ENCODE measurements around the gene PCBP2.
"Not testable (repeated sequence)": the region's sequence is repeated elsewhere in the genome, so short reads cannot be mapped to it uniquely, and the experiment has no call there.

The PCBP2 gene

DNA sequence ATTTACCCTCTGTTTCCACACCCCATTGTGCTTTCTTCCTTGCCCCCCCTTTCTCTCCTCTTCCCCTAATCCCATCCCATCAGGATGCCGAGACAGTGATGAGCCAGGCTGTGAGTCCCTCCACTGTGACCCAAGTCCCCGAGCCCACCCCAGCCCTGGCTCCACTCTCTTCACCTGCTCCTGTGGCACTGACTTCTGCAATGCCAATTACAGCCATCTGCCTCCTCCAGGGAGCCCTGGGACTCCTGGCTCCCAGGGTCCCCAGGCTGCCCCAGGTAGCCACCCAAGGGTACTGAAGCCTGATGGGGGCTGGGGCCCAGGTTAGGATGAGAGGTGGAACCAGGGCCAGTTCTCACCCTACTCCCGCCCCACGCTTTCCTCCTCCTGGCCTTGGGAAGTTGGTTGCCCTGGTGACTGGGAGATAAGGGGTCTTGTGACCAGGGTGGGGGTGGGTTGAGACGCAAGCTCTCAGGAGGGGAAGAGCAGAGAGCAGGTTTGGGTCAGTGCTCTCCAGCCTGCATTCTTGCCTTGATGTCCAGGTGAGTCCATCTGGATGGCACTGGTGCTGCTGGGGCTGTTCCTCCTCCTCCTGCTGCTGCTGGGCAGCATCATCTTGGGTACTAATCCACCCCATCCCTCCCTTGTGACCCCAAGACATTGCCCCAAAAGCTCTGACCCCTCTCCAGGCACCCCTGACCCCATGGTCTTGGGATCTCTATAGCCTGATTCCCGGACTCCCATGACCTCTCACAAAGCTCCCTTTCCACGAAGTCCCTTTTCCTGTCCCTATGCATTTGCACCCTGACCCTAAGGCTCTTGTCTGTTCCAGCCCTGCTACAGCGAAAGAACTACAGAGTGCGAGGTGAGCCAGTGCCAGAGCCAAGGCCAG lies 27.0 kb upstream of the PCBP2 start:
- DNase-seq (no peak), ATAC-seq (replicated peaks) (no peak)
- no peaks in the 10 kb centered on the region for H3K9me3 Mint-ChIP-seq
- H3K36me3 Mint-ChIP-seq (ENCODE audit: insufficient read depth) = no peaks in the 10 kb centered on the region
- H3K27me3 Mint-ChIP-seq = no peaks in the 10 kb centered on the region
- H3K4me1 Mint-ChIP-seq (ENCODE audit: low read depth in 2 of 2) = peaks cover 2 to 6% of the 10 kb centered on the region in 2 donors
- no peak overlapping the region for H3K27ac Mint-ChIP-seq
- no peak overlapping the region for H3K4me3 Mint-ChIP-seq

- Mint-ChIP-seq H3K4me1 (ENCODE audit: low read depth in 2 of 2) (peaks cover 2 to 6% of the 10 kb centered on the region in 2 donors), H3K9me3 (no peaks in the 10 kb centered on the region), H3K27ac (no peak overlapping the region), H3K36me3 (ENCODE audit: insufficient read depth) (no peaks in the 10 kb centered on the region), H3K4me3 (no peak overlapping the region), H3K27me3 (no peaks in the 10 kb centered on the region)
- ATAC-seq (replicated peaks) (no peak), DNase-seq (no peak)
Measured at GRCh38 chr12:53425515-53426150, 26.3 kb upstream of the PCBP2 start.

DNA sequence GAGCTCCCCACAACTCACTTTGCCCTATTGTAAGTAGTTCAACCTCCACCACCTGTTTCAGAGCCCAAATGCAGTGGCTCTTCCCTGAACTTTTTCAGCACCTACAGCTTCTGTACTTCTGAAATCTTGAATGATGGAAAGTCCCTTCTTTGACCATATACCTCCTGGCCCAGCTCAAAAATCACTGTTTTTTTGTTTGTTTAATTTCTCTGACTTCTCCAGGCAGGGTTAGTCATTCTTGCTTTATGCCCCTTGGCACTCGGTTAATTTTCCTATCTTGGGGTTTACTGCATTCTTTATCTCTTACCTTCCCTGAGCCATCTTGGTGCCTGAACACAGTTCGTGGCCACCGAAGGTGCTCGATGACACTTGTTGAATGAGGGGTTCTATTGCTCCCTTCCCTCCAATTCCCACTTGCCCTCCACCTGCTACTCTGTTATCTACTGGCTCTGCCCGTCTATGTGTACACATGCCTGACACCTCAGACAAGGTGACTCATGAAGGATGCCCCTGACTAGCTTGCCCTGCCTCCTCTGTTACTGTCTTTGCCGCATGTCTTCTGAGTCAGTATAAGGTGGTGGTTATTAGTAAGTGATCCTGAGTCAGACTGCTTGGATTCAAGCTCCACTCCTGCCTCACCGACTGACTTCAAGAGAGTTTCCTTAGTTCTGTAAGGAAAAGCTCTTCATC lies 23.9 kb upstream of the PCBP2 start:
- H3K27ac Mint-ChIP-seq = no peak overlapping the region
- DNase-seq (no peak), ATAC-seq (replicated peaks) (no peak)
- no peaks in the 10 kb centered on the region for H3K9me3 Mint-ChIP-seq
- H3K4me1 Mint-ChIP-seq (ENCODE audit: low read depth in 2 of 2) = no peaks in the 10 kb centered on the region
- peaks cover 3% of the 10 kb centered on the region for H3K36me3 Mint-ChIP-seq (ENCODE audit: insufficient read depth)
- no peak overlapping the region for H3K4me3 Mint-ChIP-seq
- H3K27me3 Mint-ChIP-seq = no peaks in the 10 kb centered on the region

DNA sequence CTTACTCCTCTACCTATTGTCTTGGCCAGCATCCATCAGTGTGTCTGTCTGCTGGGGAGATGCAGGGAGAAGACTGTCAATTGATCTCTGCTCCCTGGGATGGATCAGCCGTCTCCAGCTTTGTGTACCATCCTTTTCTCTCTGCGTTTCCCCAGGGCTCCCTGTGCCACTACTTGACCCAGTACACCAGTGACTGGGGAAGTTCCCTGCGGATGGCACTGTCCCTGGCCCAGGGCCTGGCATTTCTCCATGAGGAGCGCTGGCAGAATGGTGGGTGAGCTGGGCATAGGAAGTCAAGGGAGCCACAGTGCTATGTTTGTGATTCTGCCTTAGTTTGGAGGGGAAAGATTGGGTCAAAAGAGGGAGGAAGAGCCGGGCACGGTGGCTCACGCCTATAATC lies 23.2 kb upstream of the PCBP2 start:
- Mint-ChIP-seq H3K27ac (no peak overlapping the region), H3K36me3 (ENCODE audit: insufficient read depth) (peaks cover 3% of the 10 kb centered on the region), H3K9me3 (no peaks in the 10 kb centered on the region), H3K27me3 (no peaks in the 10 kb centered on the region), H3K4me1 (ENCODE audit: low read depth in 2 of 2) (no peaks in the 10 kb centered on the region), H3K4me3 (no peak overlapping the region)
- DNase-seq (no peak), ATAC-seq (replicated peaks) (no peak)

GRCh38 chr12:53430116-53430515 lies 21.8 kb upstream of the PCBP2 start:
- H3K4me3 Mint-ChIP-seq = no peak overlapping the region
- no peaks in the 10 kb centered on the region for H3K9me3 Mint-ChIP-seq
- DNase-seq = no peak
- H3K36me3 Mint-ChIP-seq (ENCODE audit: insufficient read depth) = peaks cover 3% of the 10 kb centered on the region
- ATAC-seq (replicated peaks) = no peak
- H3K27me3 Mint-ChIP-seq = no peaks in the 10 kb centered on the region
- no peak overlapping the region for H3K27ac Mint-ChIP-seq
- H3K4me1 Mint-ChIP-seq (ENCODE audit: low read depth in 2 of 2) = no peaks in the 10 kb centered on the region

DNA sequence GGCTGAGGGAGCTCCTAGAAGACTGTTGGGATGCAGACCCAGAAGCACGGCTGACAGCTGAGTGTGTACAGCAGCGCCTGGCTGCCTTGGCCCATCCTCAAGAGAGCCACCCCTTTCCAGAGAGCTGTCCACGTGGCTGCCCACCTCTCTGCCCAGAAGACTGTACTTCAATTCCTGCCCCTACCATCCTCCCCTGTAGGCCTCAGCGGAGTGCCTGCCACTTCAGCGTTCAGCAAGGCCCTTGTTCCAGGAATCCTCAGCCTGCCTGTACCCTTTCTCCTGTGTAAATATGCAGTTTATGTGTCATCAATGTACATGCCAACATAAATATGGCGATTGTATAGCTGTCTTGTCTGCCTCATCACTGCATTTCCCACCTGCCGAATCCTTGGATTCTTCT lies 20.7 kb upstream of the PCBP2 start:
- Mint-ChIP-seq H3K4me3 (no peak overlapping the region), H3K27me3 (no peaks in the 10 kb centered on the region)

GRCh38 chr12:53435326-53435725 lies 16.6 kb upstream of the PCBP2 start:
- not testable (repeated sequence) for DNase-seq

More for the DNA sequence above, 20.7 kb upstream of the PCBP2 start:
- no peaks in the 10 kb centered on the region for H3K9me3 Mint-ChIP-seq
- no peaks in the 10 kb centered on the region for H3K4me1 Mint-ChIP-seq (ENCODE audit: low read depth in 2 of 2)
- DNase-seq = no peak
- ATAC-seq (replicated peaks) = no peak
- no peak overlapping the region for H3K27ac Mint-ChIP-seq
- H3K36me3 Mint-ChIP-seq (ENCODE audit: insufficient read depth) = peaks cover 3% of the 10 kb centered on the region

DNA sequence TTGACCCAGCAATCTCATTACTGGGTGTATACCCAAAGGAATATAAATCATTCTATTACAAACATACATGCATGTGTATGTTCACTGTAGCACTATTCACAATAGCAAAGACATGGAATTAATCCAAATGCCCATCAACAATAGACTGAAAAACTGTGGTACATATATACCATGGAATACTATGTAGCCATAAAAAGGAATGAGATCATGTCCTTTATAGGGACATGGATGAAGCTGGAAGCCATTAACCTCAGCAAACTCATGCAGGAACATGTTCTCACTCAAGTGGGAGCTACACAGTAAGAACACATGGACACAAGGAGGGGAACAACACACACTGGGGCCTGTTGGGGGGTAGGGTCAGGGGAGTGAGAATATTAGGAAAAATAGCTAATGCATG lies 12.3 kb upstream of the PCBP2 start:
- not testable (repeated sequence) for H3K27me3 Mint-ChIP-seq; H3K27ac Mint-ChIP-seq; DNase-seq; H3K4me3 Mint-ChIP-seq; H3K9me3 Mint-ChIP-seq; ATAC-seq (replicated peaks)
- Mint-ChIP-seq H3K4me1 (ENCODE audit: low read depth in 2 of 2) (peaks cover 23 to 26% of the 10 kb centered on the region in 2 donors), H3K36me3 (ENCODE audit: insufficient read depth) (peaks cover 33% of the 10 kb centered on the region)

More at GRCh38 chr12:53435326-53435725, 16.6 kb upstream of the PCBP2 start:
- ATAC-seq (replicated peaks); H3K27me3 Mint-ChIP-seq; H3K4me3 Mint-ChIP-seq; H3K27ac Mint-ChIP-seq; H3K36me3 Mint-ChIP-seq (ENCODE audit: insufficient read depth); H3K4me1 Mint-ChIP-seq (ENCODE audit: low read depth in 2 of 2); H3K9me3 Mint-ChIP-seq: not testable (repeated sequence)

DNA sequence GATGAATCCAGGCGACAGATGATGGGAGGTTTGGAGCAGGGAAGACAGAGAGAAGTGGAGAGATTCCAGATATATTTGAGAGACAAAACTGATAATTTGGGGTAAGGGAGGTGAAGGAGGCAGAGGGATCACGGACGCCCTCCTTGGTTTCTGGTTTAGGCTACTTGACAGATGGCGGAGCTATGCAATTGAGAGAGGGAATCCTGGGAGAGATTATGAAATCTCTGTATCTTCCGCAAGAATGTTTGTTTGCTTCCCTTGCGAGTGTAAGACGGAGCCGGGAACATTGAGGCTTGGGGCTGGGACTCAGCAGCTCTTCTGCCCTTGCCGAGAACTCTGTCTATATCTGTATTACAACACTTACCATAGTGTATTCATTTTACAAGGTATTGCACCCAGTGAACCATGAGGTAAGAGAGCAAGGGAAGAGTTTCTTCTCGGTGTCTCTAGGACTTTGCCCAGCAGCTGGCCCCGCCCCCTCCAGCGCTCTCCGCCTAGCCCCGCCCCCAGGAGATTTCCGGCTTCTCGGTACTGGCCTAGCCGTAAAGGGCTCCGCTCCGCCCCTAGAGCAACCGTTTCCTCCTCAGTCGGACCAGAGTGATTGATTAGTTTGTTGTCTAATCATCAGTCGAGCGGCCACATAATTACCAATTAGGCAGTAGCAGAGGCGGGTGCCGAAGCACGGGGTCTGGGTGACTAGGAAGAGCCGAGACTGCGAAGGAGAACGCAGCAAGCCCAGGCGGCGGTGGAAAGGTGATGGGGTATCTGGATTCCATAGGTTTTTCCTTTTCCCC lies 10.7 kb upstream of the PCBP2 start, which contains the start of gene PRR13:
PRR13 (plus strand) TSS at position 695 of the 794 bp plus-strand sequence. CDS start 981 bp downstream, outside the sequence.
- Mint-ChIP-seq H3K27me3 (no peaks in the 10 kb centered on the region), H3K4me1 (ENCODE audit: low read depth in 2 of 2) (peaks cover 32 to 41% of the 10 kb centered on the region in 2 donors), H3K4me3 (peak within 1 kb of the TSS; percentile 91 to 94), H3K9me3 (no peaks in the 10 kb centered on the region), H3K36me3 (ENCODE audit: insufficient read depth) (peaks cover 48% of the 10 kb centered on the region), H3K27ac (peak within 1 kb of the TSS; percentile 92 to 96)
- ATAC-seq (replicated peaks) (peak; percentile 97), DNase-seq (peak; percentile 95 to 96 (median 95))

- Mint-ChIP-seq H3K9me3 (no peaks in the 10 kb centered on the region), H3K4me3 (peak overlapping the region; percentile 91 to 94), H3K27ac (peak overlapping the region; percentile 92 to 96), H3K4me1 (ENCODE audit: low read depth in 2 of 2) (peaks cover 34 to 41% of the 10 kb centered on the region in 2 donors), H3K27me3 (no peaks in the 10 kb centered on the region), H3K36me3 (ENCODE audit: insufficient read depth) (peaks cover 63% of the 10 kb centered on the region)
- ATAC-seq (replicated peaks) = no peak
- no peak for DNase-seq
Measured at GRCh38 chr12:53443955-53444354, 7.9 kb upstream of the PCBP2 start.

DNA sequence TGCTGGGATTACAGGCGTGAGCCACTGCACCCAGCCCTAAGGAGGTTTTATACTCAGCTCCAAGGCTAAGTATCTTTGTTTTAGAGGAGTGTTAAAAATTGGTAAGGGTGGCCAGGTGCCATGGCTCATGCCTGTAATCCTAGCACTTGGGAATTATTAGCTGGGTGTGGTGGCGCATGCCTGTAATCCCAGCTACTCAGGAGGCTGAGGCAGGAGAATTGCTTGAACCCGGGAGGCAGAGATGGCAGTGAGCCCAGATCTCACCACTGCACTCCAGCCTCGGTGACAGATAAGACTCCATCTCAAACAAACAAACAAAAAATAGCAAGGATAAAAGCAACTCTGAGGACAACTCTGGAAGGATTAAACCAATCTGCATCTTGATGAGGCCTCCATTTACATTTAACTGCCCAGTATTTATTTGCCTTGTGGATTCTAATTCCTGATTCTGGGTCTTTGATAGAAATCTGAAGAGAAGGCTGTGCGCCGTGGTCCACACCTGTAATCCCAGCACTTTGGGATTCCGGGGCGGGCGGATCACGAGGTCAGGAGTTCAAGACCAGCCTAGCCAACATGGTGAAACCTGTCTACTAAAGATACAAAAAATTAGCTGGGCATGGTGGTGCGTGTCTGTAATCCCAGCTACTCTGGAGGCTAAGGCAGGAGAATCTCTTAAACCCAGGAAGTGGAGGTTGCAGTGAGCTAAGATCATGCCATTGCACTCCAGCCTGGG lies 7.1 kb upstream of the PCBP2 start:
- H3K9me3 Mint-ChIP-seq; H3K27me3 Mint-ChIP-seq; ATAC-seq (replicated peaks); DNase-seq: not testable (repeated sequence)
- H3K36me3 Mint-ChIP-seq (ENCODE audit: insufficient read depth) = peaks cover 64% of the 10 kb centered on the region
- H3K4me3 Mint-ChIP-seq = peak overlapping the region; percentile 91 to 94
- H3K4me1 Mint-ChIP-seq (ENCODE audit: low read depth in 2 of 2) = peaks cover 34 to 41% of the 10 kb centered on the region in 2 donors
- H3K27ac Mint-ChIP-seq = peak overlapping the region; percentile 64 to 72

GRCh38 chr12:53450936-53451335 lies 966 bp upstream of the PCBP2 start:
- no peak overlapping the region for H3K27ac Mint-ChIP-seq
- peaks cover 61% of the 10 kb centered on the region for H3K36me3 Mint-ChIP-seq (ENCODE audit: insufficient read depth)
- H3K9me3 Mint-ChIP-seq = no peaks in the 10 kb centered on the region
- no peak for DNase-seq
- H3K4me1 Mint-ChIP-seq (ENCODE audit: low read depth in 2 of 2) = peaks cover 30 to 32% of the 10 kb centered on the region in 2 donors
- H3K27me3 Mint-ChIP-seq = no peaks in the 10 kb centered on the region
- H3K4me3 Mint-ChIP-seq = no peak overlapping the region
- ATAC-seq (replicated peaks) = no peak

Data from effector memory CD8-positive, alpha-beta T cell (primary cell).